GM21381 (cell line): Measurements from ENCODE around the gene NUDT9.
"Not testable (repeated sequence)": the region's sequence is repeated elsewhere in the genome, so short reads cannot be mapped to it uniquely, and the experiment has no call there.

Source experiments
- ATAC-seq: cut with Tn5 transposase; IDR thresholded peaks from one replicate; pipeline ENCODE4 v1.9.1; 2021; ENCODE audit warnings: mild to moderate bottlenecking, moderate library complexity; ENCODE audit not compliant: unreplicated experiment

NUDT9 gene

DNA sequence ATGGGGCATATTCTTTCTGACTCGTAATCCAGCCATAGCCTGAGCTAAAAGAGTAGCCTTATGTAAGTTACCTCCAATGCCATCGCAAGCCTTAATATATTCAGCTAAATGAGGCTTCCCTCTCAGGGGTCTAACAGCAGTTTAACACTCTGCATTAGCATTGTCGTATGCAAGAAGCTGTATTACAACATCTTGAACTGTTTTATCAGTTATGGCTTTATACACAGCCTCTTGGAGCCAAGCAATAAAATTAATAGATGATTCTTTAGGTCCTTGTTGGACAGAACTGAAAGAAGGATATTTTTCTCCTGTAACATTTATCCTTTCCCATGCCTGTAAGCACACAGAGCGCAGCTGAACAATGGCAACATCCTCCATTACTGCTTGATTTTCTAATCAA is 15.5 kb upstream of the NUDT9 start:
- ATAC-seq: not testable (repeated sequence)

DNA sequence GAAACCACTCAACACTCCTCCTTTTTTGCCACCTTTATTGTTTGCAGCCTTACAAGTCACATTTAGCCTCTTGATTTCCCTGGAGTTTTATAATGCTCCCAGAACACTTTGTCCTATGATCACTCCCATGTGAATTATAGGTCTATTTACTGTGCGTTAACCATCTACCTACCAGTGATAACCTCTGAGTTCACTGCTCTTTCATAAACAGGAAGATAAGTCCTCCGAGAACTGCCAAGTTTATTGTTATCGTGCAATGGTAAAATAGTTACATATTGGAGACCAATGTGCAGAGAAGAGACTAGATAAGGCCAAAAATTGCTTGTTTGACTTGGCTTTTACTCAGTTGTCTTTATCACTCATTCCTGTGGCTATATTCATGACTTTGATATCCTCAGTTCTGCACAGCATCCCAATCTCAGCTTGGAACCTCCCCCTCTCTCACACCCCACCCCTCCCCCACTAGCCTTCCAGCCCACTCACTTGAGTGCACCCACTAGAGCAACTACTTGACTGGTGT is 12.9 kb upstream of the NUDT9 start:
- no peak for ATAC-seq

DNA sequence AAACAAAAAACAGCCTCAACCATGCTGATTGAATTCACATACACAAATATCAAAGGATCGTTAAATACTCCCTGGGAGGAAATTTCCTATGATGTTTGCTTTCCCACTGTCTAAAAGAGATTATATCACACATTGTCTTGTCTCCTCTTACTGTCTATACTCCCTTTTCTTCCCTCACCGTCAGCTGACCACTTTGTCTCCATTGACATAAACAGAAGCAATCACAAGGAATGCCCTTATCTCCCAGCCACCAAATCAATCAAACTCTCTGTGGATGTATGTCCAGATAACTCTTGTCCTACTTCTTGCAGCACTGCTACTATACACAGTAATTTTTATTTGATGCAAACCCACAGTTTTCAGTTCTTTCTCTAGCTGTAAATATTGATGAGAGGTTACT is 12.2 kb upstream of the NUDT9 start:
- ATAC-seq: no peak

DNA sequence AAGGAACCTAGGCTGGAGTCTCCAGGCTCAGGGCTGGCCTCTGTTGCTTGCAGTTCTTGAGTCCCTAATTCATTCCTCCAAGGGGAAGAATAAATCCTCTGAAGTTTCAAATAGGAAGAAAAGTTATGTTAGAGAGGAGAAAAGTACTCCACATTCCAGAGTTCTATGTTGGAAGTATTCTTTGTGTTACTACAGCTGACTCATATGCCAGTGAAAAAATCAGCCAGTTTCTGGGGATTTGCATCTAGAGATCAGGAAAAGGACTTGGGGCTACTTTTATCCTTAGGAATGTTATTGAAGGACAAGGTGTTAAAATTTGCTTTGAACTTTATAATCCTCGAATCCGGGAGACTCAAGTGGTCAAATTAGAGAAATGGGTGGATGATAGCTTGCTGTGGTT is 11.7 kb upstream of the NUDT9 start:
- no peak for ATAC-seq

DNA sequence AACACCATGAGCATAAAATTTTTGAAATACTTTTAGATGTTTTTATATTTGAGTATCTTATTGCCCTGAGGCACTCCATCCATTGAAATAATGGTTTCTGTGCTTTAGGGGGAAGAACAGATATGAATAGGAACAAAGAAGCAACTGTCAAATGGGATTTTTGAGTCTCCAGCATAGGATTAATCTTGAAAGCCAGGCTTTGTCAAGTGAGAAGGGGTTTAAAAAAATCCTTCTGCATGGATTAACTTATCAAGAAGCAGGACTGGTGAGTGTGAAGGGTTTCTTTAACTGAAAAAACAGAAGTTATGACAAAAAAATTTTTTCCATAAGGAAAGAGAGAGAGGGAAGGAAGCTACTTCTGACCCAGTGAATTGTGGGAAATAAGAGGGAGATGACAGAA is 7.6 kb upstream of the NUDT9 start:
- no peak for ATAC-seq

DNA sequence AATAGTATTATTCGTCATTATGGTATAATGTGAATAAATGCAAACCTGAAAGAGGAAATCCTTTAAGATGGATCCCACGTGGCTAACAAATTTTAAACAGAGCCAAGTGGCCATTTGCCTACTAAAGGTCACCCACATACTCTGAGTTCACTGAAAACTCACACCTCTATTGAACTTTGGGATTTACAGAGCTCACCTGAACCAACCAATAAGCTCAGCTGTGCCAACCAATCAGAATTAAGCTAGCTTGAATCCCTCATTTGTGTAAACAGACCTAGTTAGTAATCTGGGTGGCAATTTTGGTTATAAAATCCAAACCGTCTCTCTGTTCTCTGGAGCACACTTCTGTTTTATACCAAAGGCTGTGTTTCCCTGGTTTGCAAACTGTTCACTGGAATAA is 5.4 kb upstream of the NUDT9 start:
- ATAC-seq: no peak

DNA sequence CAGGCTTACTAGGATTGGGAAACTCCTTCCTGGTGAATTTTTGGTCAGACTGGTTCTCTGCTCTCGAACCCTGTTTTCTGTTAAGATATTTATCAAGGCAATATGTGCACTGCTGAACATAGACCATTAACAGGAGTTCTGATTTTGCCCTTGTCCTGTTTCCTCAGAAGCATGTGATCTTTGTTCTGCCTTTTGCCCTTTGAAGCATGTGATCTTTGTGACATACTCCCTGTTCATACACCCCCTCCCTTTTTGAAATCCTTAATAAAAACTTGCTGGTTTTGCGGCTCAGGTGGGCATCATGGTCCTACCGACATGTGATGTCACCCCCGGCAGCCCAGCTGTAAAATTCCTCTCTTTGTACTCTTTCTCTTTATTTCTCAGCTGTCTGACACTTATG is 4.0 kb upstream of the NUDT9 start:
- not testable (repeated sequence) for ATAC-seq

DNA sequence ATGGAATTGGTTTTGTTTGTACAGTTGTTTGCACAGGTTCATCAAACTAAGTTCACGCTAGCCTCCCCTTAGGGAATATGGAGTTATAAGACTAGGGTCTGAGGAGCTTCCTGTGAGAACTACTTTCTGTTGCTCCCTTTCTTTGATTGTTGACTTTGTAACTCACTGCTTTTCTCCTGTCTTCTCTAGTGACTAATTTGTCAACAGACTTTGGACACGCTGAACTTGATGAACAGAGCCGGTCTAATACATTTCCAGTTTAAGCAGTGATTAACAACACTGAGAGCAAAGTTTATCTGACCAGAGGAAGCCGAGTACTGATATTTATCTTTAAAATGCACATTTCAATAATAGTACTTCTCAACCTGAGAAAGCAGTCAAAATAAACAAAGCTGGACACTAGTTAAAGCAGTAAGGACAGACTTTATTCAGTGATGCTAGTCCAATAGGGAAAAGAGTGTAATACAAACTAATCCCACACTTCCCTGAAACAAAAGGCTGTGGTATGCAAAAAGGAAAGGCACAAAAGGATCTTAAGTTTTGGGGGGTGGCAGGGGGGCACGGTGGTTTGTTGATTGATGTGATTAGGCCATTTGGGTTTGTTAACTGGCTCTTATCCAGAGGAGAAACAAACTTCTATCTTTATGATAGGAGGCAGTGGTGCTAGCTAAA is 2.7 kb upstream of the NUDT9 start:
- no peak for ATAC-seq

DNA sequence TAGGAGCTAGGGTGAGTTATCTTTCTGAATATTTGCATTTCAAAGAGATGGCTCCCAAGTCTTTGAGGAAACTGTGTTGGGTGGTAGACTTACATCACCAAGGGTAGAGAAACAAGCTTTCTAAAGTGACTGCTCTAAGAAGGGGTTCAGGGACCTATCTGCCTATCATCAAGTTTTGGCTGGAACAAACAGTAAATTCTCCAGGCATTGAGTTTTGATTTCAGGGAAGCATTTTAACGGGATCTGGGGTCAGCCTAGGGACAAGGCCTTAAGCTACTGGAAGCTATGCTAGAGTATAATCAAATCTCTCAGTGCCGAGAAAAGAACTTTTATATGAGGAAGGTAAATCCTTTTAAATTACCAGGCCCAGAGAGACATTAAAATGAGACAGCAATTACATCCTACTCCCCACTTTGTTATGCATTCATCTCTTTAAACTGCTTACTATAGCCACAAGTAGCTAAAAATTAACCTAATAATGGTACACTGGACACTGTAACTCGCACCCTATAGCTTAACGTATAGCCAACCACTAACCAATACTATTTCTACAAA is 2.0 kb upstream of the NUDT9 start:
- ATAC-seq: no peak

DNA sequence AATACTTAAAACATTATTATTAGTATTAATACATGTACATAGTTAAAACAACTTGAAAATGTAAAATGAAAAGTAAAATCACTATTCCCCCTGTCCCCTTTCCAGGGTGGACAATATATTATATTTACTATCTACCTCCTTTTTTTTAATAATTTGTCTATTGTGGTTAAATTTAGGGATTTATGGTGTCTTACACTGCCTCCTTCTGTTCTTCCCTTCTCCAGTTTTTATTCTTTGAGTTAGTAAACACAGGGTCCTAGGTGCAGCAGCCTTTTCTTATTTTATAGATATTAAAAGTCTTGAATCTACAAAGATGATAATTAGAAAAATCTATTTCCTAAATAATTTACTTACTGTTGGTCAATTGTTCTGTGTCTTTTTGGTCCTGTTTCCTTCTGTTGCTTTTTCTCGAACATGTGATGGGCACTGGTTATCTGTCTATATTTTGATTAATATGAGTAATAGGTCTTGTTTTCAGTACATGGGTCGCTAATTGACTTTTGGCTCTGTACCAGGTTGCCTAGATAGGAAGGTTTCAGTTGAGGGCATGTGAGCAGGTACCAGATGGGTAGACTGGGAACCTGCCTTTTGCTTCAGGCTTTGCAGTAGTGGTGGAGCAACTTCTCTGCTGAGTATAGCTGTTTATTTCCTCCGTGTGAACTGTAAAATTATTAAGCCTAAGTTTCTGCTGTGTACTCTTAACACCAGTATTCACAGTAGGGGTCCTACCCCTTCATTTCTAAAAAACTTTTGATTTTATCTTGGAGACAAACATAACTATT is 1.1 kb downstream of the NUDT9 start:
- ATAC-seq: no peak

DNA sequence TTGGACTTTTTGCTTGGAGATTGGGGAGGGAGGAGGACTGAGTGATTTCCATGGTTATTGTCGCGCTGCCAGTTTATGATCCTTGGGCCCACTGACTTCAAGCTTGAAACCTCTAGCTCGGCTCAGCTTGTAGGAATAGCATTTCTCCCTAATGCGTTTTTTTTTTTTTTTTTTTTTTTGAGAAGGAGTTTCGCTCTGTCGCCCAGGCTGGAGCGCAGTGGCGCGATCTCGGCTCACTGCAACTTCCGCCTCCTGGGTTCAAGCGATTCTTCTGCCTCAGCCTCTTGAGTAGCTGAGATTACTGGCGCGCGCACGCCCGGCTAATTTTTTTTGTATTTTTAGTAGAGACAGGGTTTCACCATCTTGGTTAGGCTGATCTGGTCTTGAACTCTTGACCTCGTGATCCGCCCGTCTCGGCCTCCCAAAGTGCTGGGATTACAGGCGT is 1.7 kb downstream of the NUDT9 start:
- not testable (repeated sequence) for ATAC-seq

DNA sequence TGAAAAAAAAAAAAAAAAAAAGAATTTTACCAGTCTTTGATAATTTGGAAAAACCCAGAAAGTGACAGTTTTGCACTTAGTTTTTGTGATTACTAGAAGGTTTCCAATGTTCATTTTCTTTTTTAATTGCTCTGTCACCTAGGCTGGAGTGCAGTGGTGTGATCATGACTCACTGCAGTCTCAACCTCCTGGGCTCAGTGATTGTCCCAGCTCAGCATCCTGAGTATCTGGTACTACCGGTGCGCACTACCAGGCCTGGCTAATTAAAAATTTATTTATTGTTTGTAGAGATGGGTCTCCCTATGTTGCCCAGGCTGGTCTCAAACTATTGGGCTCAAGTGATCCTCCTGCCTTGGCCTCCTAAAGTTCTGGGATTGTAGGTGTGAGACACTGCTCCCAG is 3.3 kb downstream of the NUDT9 start:
- no peak for ATAC-seq

DNA sequence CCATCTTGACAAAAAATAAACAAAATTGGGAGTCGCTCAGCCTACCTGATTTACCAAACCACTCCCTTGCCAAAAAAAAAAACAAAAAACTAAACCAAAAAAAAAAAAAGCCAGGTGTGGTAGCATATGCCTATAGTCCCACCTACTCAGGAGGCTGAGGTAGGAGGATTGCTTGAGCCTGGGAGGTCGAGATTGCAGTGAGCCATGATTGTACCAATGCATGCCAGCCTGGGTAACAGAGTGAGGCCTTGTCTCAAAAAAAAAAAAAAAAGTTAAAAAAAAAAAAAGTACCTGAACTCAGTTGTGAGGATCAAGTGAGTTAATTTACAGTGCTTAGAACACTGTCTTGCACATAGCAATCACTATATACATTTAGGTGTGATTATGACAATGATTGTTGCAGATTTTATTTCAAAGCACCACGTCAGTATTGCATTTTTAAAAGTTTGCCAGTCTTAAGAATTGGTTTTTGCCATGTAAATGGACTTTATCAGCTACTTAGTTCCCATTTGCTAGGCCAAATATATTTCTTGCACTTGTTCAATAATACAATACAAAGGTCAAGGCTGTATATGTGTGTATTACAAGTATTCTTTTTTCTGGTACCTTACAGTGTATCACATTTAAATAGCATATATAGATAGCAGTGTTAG is 4.6 kb downstream of the NUDT9 start:
- no peak for ATAC-seq

DNA sequence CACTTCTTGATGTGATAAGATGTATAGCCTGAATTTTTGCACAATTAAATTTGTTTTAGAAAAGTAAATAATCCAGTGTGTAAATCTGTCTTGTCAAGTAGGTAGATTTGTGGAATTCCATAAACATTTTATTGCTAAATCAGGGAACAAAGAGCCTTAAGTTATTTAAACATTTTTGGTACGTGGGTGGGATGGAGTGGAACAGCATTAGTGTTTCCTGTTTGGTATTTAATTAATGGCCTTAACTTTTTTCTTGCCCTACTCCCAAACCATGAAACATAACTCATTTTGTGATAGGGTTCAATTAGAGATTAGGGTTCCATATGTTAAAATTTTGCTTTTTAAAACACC is 5.1 kb downstream of the NUDT9 start:
- ATAC-seq: no peak

DNA sequence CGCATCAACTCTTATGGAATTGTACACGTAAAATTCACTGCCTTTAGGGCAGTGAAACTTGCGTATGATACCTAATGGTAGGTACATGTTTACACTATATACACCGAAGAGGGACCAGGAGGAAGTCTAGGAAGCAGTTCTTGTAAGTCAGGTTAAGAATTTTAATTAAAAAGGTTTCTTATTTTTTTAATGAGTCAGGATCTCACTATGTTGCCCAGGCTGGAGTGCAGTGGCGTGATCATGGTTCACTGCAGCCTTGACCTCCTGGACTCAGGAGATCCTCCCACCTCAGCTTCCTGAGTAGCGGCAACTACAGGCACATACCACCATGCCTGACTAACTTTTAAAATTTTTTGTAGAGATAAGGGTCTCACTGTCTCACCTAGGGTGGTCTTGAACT is 6.6 kb downstream of the NUDT9 start:
- ATAC-seq: no peak

DNA sequence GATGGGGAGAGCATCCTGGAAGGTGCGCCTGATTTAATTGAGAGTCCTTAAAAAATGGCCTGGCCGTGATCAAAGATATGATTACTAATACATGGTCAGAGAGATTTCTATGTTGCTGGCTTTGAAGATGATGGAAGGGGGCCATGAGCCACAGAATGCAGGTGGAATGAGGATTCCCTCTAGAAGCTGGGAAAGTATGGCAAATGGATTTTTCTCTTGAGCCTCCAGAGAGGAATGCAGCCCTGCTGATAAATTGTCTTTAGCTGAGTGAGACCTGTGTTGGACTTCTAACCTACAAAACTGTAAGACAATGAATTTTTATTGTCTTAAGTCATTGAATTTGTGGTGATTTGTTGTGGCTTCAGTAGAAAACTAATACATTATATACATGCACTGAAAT is 7.7 kb downstream of the NUDT9 start:
- ATAC-seq: no peak

DNA sequence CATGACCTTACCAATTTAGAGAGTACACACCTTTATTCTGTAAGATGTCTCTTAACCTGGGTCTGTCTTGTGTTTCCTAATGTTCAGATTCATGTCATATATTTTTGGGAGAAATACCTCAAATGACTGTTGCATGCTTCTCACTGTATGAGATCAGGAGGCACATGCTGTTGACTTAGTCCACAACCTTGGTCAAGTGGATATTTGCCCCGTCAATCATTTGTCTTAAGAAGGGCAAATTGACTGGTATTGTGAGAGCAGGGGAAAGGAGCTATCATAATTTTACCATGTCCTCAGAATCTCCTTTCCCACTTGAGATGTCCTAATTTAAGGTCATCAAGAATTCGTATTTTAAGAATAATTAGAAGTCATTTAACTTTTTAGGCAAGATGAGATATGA is 11.0 kb downstream of the NUDT9 start:
- no peak for ATAC-seq

DNA sequence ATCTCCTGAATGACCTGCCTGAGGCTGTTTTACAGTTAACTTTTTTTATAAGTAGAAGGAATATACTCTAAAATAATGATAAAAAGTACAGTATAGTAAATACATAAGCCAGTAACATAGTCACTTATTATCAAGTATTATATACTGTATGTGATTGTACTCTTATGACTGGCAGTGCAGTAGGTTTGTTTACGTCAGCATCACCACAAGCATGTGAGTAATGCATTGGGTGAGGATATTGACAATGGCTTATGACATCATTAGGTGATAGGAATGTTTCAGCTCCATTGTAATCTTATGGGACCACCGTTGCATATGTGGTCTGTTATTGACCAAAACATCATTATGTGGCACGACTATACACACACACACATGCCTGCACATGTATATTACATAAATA is 20.5 kb downstream of the NUDT9 start:
- ATAC-seq: no peak

DNA sequence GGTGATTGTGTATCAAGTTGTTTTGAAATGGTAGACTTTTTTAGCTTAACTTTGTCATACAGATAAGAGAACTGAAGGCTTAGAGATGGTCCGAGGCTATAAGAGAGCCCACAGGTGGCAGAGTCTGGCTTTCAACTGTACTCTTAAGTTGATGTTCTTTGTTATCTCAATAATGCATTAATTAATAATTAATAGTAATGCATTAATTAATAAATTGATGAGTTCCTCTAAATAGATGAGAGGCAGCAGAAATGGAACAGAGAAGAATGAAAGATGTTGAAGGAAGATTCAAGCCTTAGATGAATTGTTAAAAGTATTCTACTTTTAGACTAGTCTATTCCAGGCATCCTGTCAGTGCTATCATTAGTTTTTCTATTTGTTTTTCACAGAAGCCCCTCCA is 22.4 kb downstream of the NUDT9 start:
- no peak for ATAC-seq

DNA sequence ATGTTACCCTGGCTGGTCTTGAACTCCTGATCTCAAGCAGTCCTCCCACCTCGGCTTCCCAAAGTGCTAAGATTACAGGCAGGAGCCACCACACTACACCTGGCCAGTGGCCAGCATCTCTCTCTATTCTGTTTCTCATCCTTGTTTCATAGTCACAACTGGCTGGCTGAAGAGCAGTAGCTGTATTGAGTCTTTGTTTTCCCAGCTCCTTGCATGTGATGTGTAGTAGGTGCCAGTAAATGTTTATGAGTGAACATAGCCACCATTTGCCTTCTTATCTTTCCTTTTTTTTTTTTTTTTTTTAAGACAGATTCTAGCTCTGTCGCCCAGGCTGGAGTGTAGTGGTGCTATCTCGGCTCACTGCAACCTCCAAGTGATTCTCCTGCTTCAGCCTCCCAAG is 23.6 kb downstream of the NUDT9 start:
- ATAC-seq: no peak

DNA sequence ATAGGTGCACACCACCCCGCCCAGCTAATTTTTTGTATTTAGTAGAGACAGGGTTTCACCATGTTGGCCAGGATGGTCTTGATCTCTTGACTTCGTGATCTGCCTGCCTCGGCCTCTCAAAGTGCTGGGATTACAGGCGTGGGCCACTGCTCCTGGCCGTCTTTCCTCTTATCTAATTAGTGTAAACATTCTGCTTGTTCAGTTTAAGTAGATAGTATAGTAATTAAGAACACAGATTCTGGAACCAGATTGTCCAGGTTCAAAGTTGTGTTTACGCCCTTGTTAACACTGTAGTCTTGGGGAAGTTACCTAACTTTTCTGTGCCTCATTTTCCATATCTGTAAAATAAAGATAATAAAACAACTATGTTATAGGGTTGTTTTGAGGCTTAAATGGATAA is 24.0 kb downstream of the NUDT9 start:
- not testable (repeated sequence) for ATAC-seq

DNA sequence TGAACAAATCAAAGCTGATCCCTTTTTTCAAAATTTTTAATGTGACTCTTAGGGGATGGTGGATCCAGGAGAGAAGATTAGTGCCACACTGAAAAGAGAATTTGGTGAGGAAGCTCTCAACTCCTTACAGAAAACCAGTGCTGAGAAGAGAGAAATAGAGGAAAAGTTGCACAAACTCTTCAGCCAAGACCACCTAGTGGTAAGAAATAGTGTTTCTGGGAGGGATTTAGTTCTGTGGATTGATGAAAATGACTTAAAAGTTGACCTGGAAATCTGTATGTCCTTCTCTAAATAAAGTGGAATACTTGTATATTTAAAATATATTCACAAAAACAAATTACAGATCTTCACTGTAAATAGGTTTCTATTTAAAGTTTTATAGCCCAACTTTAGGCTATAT is 29.2 kb downstream of the NUDT9 start:
- no peak for ATAC-seq
